Uterus (tissue), 2 donors: Measurements from ENCODE around the gene FARS2.

Source experiments
- CTCF ChIP-seq, 4 experiments: fragments of 200-600 bp in 2 of 4; fragments of 450-650 bp in 2 of 4; sonication (generic) in 2 of 4; IDR thresholded peaks; one replicate each; pipeline ENCODE4 v1.5.1; 2016 to 2019; ENCODE audit warnings: antibody characterized with exemption in 4 of 4, mild to moderate bottlenecking in 2 of 4, moderate library complexity in 1 of 4
- POLR2A ChIP-seq, 2 donors: fragments of 450-650 bp; IDR thresholded peaks; one replicate each; pipeline ENCODE4 v1.6.1; 2016; ENCODE audit warnings: antibody characterized with exemption in 2 of 2, mild to moderate bottlenecking in 1 of 2, moderate library complexity in 1 of 2

GRCh38 chr6:5331845-5332442, 70.6 kb downstream of the FARS2 start:
- TF ChIP-seq CTCF (IDR thresholded peaks at IDR 0.05) (no peak), POLR2A (IDR thresholded peaks at IDR 0.05) (no peak)
